LNCaP clone FGC (cell line): ENCODE results near the gene PDE4D.
"Not testable (repeated sequence)": the region's sequence is repeated elsewhere in the genome, so short reads cannot be mapped to it uniquely, and the experiment has no call there.

ENCODE experiments used
- DNase-seq: peaks from one replicate; pipeline ENCODE4 v3.0.0-alpha.2; 2011; ENCODE audit warnings: low read depth
- H3K4me3 ChIP-seq: 2 replicates; pipeline ENCODE4 v1.5.1; 2011; ENCODE audit warnings: mild to moderate bottlenecking, low read depth, low read length, control low read depth
- TF ChIP-seq, protein P1 (sequence below): IDR thresholded peaks from 2 replicates; pipeline ENCODE4 v1.5.1; 2012; ENCODE audit warnings: mild to moderate bottlenecking; ENCODE audit not compliant: control insufficient read depth, insufficient read depth; ENCODE audit errors: extremely low read depth

Gene PDE4D

DNA sequence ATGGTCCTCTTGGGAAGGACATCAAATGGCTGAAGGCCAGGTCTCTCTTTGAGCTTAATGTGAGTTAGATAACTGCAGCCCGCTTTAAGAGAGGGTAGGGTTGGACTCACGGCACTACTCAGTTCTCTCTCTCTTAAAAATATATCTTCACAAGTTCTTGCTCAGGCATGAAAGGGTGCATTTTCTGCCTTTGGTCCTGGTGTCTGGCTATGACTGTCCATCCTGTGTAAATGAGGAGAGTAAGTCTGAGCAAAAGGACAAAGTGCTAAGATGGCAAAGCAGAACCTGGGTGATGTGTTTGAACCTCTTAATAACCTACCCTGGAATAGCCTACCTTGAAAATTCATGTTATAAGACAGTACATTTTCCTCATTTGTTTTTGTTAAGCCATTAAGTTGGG is 293.4 kb downstream of the PDE4D start:
- no peak for DNase-seq
- no peak overlapping the region for H3K4me3 ChIP-seq
- TF ChIP-seq, protein P1, sequence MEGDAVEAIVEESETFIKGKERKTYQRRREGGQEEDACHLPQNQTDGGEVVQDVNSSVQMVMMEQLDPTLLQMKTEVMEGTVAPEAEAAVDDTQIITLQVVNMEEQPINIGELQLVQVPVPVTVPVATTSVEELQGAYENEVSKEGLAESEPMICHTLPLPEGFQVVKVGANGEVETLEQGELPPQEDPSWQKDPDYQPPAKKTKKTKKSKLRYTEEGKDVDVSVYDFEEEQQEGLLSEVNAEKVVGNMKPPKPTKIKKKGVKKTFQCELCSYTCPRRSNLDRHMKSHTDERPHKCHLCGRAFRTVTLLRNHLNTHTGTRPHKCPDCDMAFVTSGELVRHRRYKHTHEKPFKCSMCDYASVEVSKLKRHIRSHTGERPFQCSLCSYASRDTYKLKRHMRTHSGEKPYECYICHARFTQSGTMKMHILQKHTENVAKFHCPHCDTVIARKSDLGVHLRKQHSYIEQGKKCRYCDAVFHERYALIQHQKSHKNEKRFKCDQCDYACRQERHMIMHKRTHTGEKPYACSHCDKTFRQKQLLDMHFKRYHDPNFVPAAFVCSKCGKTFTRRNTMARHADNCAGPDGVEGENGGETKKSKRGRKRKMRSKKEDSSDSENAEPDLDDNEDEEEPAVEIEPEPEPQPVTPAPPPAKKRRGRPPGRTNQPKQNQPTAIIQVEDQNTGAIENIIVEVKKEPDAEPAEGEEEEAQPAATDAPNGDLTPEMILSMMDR, result no peak

DNA sequence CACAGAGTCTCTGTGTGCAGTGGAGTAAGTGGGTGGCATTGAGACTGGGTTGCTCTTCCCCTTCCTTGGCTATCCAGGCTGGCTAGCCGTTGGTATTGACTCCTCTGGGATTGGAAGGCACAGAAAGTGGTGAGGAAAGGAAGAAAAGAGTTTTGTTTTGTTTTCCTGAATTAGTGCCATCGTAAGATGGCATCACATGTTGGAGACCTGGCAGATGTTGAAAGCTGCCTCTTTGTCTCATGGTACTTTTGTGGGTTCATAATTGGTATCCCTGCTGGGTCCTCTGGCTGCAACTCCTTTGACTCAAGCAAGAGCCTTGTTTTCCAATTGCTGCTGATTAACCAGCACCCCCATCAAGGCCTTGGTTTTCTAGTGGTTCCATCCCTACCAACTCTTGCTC is 293.8 kb downstream of the PDE4D start:
- no peak overlapping the region for H3K4me3 ChIP-seq
- TF ChIP-seq, protein P1, result no peak
- no peak for DNase-seq

DNA sequence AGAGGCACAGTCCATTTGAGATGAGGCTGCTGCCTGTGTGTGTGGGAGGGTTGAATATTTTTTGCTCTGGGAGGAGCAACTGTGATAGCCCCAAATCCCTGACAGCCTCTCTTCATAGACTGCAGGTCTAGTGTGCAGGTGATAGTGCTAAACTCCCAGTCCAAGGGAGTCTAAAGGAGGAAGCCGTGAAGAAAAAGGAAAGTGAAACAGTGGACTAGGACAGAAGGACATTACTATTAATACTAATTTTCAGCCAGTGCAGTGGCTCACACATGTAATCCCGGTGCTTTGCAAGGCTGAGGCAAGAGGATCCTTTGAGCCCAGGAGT is 295.0 kb downstream of the PDE4D start:
- TF ChIP-seq, protein P1, result no peak
- no peak for DNase-seq
- no peak overlapping the region for H3K4me3 ChIP-seq

DNA sequence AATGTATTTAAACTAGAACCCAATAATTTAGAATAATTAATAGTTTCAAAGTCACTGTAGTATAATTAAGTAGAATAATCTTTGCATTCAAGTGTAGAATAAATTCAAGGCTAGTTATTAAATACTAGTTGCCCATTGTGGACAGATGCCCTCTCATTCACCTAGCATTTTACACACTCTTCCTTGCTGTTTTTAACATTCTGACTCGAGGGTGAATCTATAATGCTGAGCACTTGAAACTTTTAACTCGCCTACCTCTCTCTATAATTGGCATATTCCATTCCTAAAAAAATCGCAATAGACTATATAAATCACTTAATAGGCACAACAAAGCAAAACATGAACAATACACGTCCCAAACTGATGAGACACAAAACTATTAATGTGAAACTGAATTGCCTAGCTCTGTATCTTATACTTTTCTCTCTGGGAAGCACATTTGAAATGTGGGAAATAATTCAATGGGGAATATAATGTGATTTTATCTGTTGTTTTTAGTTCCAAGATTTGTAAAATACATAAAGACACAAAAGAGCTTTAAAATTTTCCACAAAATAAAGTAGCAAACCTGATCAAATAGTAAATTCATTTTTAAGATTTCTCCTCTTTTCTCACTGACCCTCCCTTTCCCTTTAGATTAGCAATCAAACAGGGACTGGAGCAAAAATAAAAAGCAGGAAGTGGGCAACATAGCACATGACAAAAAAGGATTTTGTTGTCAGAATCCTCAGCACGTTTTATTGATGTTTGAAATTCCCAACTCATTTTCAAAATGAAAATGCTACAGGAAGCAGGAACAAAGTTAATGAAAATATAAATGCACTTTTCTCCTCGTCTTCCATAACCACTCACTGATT is 295.6 kb downstream of the PDE4D start:
- DNase-seq, result no peak
- H3K4me3 ChIP-seq, result no peak overlapping the region
- TF ChIP-seq, protein P1, result no peak

DNA sequence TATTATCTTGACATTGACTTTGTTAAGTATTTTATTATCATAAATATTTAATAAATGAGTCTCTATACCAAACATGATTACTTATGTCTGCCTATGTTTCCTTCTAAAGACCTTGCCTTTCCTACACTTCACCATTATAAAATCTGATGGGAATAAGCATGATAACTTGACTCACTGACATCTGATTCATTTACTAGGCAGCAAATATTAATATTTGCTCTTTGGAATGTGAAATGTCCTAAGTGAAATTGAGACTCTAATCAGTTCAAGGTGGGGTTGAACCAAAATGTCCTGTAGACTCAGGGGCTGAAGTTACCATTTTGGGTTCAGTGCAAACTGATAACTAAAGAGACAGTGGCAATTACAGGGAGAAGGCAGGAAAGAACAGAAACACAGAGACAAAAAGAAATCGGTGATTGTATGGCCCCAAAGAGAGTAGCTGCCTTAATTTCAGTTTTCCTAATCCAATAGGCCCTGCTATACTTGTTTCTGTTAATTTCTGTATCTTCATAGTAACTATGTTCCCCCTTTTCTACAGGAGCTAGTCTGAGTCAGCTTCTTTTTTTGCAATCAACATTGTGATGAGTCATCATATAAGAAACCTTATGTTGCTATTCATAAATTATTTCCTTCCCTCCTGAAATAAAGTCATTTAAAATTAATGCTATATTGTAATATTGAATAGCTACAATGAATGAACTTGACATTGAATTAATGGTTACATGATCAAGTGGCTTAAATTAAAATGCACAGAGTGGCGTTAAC is 296.8 kb downstream of the PDE4D start:
- TF ChIP-seq, protein P1, result no peak
- no peak for DNase-seq
- no peak overlapping the region for H3K4me3 ChIP-seq

DNA sequence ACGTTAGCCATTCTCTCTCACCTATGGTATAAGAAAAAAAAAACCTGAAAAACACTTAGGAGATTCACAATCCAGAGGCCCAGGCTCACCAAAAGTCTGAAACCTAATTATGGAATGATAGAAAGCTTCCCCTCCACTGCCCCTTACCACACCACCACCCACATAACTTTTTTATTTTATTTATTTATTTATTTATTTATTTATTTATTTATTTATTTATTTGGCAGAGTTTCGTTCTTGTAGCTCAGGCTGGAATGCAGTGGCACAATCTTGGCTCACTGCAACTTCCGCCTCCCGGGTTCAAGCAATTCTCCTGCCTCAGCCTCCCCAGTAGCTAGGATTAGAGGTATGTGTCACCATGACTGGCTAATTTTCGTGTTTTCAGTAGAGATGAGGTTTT is 299.4 kb downstream of the PDE4D start:
- not testable (repeated sequence) for H3K4me3 ChIP-seq, DNase-seq

DNA sequence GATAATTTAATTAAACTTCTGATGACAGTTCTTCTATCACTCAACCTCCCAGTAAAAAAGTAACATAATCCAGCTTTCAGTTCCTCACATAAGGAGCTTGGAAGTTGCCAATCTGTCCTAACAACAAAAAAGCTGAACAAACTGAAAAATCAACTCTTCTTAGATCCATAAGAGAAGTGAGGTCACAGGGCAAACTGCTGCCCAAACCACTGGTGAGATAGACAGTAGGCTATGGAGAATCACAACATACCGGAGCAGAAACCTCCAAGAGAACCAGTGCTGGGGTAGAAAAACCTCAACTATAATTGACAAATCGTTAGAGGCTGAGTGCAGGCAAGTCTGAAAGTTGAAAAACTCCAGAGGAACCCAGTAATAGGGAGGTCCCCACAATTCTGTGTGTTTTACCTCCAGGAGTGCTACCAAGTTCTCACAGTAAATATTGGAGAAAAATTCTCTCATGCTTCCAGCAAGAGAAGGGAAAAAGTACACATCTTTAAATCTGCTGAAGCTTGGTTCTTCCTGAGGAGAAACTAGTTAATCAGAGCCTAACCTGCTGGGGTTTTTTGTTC is 300.0 kb downstream of the PDE4D start:
- H3K4me3 ChIP-seq, result no peak overlapping the region
- DNase-seq, result no peak
- TF ChIP-seq, protein P1, result no peak
